ENCODE measurements around the gene PTPN3.

GRCh38 chr9:109488351-109488750, 9.8 kb downstream of the PTPN3 start:
- TF ChIP-seq POLR2AphosphoS5 (IDR thresholded peaks at IDR 0.05; ENCODE audit: low read depth, low read length): no peak
- no peak for TF ChIP-seq REST (IDR thresholded peaks at IDR 0.05; ENCODE audit: insufficient read depth in 1 of 2, low read depth in 2 of 2, low read length in 2 of 2)
- no peak for TF ChIP-seq TAF1 (IDR thresholded peaks at IDR 0.05; ENCODE audit: borderline replicate concordance, insufficient read depth, low read length)
- no peak for TF ChIP-seq FOXP2 (optimal IDR thresholded peaks at IDR 0.05; ENCODE audit: borderline replicate concordance, extremely low read depth, extremely low read length, insufficient read depth)
- TF ChIP-seq SIN3A (IDR thresholded peaks at IDR 0.05; ENCODE audit: borderline replicate concordance, insufficient read depth, low read length): no peak
